ENCODE measurements around the gene ARHGEF25.
A peak's percentile ranks its signal among the peaks of the same experiment; 100 is the strongest.
"Not testable (repeated sequence)": the region's sequence is repeated elsewhere in the genome, so short reads cannot be mapped to it uniquely, and the experiment has no call there.

ARHGEF25 gene

DNA sequence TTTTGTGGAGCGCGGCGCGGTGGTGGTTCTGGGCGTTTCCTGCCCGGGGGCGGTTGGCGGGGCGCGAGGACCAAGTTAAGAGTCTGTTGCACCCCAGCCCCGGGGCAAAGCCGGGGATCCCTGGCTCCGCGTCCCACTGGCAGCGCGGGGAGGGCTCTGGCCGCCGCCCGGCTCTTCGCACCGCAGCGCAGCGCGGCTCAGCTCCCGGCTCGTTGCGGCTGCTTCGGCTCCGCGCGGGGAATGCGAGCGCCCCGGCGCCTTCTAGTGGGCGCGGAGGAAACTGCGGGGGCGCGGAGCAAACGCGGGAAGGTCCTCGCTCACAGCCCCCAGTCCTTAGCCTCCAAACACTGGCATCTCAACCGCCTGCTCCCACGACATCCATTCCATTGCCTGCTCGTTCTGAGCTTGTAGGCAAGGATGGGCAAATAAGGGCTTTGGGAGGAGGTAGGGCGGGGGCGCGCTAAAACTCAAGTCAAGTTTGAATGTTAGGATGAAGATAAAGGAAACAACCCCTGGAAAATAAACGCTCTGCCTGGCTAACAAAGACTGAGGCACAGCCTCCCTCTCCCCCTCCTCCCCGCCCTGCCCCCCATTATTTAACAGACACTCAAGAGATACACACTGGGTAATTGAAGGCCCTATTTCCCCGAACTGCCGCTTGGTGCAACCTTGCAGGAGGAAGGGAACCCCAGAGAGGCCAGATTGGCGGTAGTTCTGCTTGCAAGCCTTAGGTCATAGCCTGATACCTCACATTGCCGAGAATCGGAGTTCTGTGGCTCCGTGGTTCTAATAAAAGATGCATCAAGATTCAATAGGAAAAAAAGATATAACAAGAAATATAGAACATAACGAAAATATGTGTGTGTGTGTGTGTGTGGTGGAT lies 22.0 kb downstream of the ARHGEF25 start, which contains the start of gene B4GALNT1:
TSS of gene B4GALNT1 (minus strand) at position 244 of the 883 bp plus-strand sequence. CDS start 1,069 bp downstream, outside the sequence.
- DNase-seq, result peak in 33 of 58 donors; percentile 28 to 73 (median 49)

DNA sequence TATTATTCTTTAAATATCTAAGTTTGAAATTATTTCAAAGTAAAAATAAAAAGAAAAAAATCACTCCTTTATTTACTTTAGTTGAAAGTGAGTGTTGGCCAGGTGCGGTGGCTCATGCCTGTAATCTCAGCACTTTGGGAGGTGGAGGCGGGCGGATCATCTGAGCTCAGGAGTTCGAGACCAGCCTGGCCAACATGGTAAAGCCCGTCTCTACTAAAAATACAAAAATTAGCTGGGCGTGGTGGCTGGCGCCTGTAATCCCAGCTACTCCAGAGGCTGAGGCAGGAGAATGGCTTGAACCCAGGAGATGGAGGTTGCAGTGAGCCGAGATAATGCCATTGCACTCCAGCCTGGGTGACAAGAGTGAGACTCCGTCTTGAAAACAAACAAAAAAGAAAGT lies 25.5 kb downstream of the ARHGEF25 start:
- DNase-seq, result not testable (repeated sequence)

- DNase-seq, result no peak
Measured at GRCh38 chr12:57637364-57637763, 26.1 kb downstream of the ARHGEF25 start.

DNA sequence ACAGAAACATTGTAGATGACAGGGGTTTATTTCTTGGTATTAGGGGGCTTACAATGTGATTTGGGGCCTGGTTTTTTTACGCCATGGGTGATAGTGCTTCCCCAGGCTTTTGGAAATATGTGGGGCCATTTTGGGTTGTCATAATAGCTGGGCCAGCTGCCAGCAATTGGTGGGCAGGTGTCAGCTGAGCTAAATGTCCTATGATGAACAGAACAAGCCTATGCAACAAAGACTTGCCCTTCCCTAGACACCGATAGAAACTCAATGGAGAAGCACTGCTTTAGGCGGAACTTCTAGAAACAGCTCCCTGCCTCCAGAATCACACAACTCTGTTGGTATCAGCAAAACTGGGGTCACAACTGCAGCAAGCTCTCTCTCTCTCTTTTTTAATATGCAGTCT lies 26.9 kb downstream of the ARHGEF25 start:
- no peak for DNase-seq

- DNase-seq, result no peak
Measured at GRCh38 chr12:57640175-57641042, 29.2 kb downstream of the ARHGEF25 start.

DNA sequence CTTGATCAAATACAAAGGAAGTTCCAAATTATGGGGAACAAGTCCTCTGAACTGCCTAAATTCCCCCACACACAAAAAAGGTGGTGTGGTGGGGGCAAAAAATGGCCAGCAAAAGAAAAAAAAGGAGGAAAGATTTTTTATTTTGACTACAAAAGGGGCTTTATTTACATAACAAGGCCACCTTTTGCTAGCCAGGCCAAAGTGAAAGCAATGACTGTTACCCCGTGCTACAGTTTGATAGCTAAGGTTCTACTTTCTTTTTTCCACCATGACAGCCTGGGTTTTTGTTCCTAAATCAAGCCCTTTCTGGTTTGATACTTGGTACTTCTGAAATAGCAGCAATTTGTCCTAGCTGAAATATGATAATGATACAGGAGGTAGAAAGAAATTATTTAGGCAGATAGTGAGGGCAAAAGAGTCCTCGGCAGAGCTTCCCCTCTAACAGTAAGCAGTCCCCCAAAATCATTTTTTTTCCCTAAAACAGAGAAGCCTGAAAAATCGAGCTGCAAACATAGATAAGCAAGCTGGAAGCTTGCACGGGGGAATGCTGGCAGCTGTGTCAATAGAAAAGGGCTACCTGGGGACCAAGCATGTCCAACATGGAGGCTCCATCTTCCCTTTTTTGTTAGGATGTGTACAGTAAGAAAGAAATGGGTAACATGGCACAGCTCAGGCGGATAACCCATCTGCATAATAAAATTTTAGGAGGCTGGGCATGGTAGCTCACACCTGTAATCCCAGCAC lies 30.6 kb downstream of the ARHGEF25 start:
- no peak for DNase-seq

DNA sequence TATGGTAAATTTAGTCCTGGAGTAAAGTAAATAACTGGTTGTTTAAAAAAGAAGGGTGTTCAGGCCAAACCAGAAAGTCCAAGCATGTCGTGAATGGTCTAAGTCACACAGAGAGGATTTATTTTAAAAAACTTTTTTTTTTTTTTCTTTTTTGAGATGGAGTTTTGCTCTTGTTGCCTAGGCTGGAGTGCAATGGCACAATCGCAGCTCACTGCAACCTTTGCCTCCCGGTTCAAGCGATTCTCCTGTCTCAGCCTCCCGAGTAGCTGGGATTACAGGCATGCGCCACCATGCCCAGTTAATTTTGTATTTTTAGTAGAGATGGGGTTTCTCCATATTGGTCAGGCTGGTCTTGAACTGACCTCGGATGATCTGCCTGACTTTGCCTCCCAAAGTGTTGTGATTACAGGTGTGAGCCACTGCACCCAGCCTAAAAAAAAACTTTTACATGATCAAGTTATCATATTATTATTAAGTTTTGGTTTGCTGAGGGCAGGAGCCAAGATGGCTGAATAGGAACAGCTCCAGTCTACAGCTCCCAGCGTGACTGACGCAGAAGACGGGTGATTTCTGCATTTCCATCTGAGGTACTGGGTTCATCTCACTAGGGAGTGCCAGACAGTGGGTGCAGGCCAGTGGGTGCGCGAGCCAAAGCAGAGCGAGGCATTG lies 34.9 kb downstream of the ARHGEF25 start:
- not testable (repeated sequence) for DNase-seq

- DNase-seq, result not testable (repeated sequence)
Measured at GRCh38 chr12:57646659-57647049, 35.4 kb downstream of the ARHGEF25 start.

DNA sequence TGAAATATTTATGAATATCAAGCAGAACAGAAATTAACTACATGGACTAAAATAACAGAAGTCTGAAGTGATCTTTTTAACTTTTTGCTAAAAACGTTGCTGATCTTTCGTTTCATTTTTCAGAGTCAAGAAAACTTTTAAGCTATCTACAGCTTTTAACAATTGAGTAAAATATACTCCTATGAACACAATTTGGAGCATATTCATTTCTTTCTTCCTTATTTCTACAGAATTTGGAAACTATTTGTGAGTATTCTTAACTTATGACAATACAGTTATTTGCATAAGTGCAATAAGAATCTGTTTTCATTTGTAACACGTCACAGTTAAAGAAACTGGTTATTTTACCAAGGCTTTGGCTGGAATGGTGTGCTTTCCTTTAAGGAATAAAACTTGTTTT lies 42.8 kb downstream of the ARHGEF25 start:
- no peak for DNase-seq

DNA sequence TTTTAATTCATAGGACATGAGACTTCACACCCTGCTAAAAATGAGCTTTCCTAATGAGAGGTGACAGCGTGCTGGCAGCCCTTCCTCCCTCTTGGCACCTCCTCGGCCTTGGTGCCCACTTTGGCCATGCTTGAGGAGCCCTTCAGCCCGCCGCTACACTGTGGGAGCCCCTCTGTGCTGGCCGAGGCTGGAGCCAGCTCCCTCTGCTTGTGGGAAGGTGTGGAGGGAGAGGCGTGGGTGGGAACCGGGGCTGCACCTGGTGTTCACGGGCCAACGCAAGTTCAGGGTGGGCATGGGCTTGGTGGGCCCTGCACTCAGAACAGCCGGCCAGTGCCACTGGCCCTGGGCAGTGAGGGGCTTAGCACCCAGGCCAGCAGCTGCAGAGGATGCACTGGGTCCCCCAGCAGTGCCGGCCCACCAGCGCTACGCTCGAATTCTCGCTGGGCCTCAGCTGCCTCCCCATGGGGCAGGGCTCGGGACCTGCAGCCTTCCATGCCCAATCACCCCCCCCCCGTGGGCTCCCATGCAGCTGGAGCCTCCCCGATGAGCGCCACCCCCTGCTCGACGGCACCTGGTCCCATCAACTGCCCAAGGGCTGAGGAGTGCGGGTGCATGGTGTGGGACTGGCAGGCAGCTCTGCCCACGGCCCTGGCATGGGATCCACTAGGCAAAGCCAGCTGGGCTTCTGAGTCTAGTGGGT lies 44.5 kb downstream of the ARHGEF25 start:
- no peak for DNase-seq

DNA sequence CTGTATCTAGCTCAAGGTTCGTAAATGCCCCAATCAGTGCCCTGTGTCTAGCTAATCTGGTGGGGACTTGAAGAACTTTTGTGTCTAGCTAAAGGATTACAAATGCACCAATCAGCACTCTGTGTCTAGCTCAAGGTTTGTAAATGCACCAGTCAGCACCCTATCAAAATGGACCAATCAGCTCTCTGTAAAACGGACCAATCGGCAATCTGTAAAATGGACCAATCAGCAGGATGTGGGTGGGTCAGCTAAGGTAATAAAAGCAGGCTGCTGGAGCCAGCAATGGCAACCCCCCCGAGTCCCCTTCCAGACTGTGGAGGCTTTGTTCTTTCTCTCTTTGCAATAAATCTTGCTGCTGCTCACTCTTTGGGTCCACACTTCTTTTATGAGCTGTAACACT lies 45.2 kb downstream of the ARHGEF25 start:
- not testable (repeated sequence) for DNase-seq

DNA sequence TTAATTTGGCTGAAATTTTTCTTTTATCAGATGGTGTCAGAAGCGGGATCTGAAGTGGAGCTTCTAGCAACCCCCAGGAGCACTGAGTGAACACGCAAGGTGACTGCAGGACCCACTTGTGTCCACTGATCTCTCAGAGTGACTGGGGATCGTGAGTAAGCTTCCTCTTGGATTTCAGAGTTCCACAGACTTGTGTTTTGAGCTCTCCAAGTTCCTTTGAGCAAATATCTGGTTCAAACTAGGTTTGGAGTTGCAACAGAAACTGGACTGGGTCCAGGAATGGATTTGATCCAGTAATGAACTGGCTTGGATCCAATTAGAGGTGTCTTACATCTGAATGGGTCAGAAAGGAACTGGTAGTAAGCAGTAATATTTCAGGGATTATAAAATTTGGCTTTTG lies 46.5 kb downstream of the ARHGEF25 start:
- DNase-seq, result no peak

DNA sequence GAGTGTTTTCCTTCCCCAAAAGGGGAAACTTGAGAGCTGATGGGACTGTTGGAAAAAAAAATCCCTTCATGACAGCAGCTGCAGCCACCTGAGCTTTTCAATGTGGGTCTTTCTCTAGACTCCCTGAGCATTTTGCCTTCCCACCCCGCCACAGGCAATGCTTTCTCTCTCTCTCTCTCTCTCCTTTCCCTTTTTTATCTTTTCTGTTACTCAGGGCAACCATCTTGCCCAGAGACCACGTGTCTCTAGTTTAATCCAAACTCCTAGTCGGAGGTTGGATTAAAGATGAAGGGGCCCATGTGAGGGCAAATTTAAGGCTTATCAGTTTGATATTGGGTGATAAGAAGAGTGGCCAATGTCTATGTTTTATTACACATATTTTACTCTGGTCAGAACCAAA lies 47.7 kb downstream of the ARHGEF25 start:
- DNase-seq, result no peak

- DNase-seq, result no peak
Measured at GRCh38 chr12:57661376-57661775, 50.1 kb downstream of the ARHGEF25 start.

DNA sequence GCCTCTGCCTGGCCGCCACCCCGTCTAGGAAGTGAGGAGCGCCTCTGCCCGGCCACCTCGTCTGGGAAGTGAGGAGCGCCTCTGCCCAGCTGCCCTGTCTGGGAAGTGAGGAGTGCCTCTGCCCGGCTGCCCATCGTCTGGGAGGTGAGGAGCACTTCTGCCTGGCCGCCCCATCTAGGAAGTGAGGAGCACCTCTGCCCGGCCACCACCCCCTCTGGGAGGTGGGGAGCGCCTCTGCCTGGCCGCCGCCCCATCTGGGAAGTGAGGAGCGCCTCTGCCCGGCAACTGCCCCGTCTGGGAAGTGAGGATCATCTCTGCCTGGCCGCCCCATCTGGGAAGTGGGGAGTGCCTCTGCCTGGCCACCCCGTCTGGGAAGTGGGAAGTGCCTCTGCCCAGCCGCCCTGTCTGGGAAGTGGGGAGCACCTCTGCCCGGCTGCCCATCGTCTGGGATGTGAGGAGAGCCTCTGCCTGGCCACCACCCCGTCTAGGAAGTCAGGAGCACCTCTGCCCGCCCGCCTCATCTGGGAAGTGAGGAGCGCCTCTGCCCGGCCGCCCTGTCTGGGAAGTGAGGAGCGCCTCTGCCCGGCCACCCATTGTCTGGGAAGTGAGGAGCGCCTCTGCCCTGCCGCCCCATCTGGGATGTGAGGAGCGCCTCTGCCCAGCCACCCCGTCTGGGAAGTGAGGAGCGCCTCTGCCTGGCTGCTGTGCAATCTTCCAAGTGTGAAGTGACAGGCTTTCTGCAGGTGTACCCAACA lies 54.0 kb downstream of the ARHGEF25 start:
- not testable (repeated sequence) for DNase-seq

All from anterior cingulate cortex (tissue), 58 donors.